HEK293 (cell line): ENCODE data around the gene TMEM140.

ENCODE experiments used
- EGR2 ChIP-seq: fragments of 450-650 bp; formaldehyde crosslinking; IDR thresholded peaks from 2 replicates; pipeline ENCODE4 v1.5.1; 2016; ENCODE audit warnings: low read depth, missing biosample characterization, missing genetic modification characterization
- ELK4 ChIP-seq: IDR thresholded peaks from 2 replicates; pipeline ENCODE4 v1.6.1; 2011; ENCODE audit warnings: mild to moderate bottlenecking, low read depth, low read length, borderline replicate concordance
- GFI1B ChIP-seq: fragments of 450-650 bp; formaldehyde crosslinking; IDR thresholded peaks from 2 replicates; pipeline ENCODE4 v1.5.1; 2016; ENCODE audit warnings: missing biosample characterization, missing genetic modification characterization
- GLIS2 ChIP-seq: fragments of 450-650 bp; formaldehyde crosslinking; IDR thresholded peaks from 2 replicates; pipeline ENCODE4 v1.5.1; 2016; ENCODE audit warnings: missing biosample characterization, missing genetic modification characterization
- HOXC10 ChIP-seq: sonication (generic); formaldehyde crosslinking; IDR thresholded peaks from 2 replicates; pipeline ENCODE4 v1.8.1; 2023; ENCODE audit warnings: mild to moderate bottlenecking, missing genetic modification reagents
- KLF10 ChIP-seq: fragments of 450-650 bp; IDR thresholded peaks from 2 replicates; pipeline ENCODE4 v1.5.1; 2018; ENCODE audit warnings: missing biosample characterization, mild to moderate bottlenecking, missing genetic modification characterization
- SP3 ChIP-seq: fragments of 450-650 bp; formaldehyde crosslinking; IDR thresholded peaks from 2 replicates; pipeline ENCODE4 v1.5.1; 2016; ENCODE audit warnings: missing biosample characterization, missing genetic modification characterization
- ZBTB17 ChIP-seq: fragments of 450-650 bp; formaldehyde crosslinking; IDR thresholded peaks from 2 replicates; pipeline ENCODE4 v1.5.1; 2016; ENCODE audit warnings: missing biosample characterization, missing genetic modification characterization
- ZBTB20 ChIP-seq: fragments of 450-650 bp; formaldehyde crosslinking; IDR thresholded peaks from 2 replicates; pipeline ENCODE4 v1.5.1; 2016; ENCODE audit warnings: missing biosample characterization, missing genetic modification characterization
- ZBTB21 ChIP-seq: fragments of 450-650 bp; formaldehyde crosslinking; IDR thresholded peaks from 2 replicates; pipeline ENCODE4 v1.5.1; 2017; ENCODE audit warnings: missing biosample characterization, missing genetic modification characterization
- ZFP41 ChIP-seq: fragments of 450-650 bp; formaldehyde crosslinking; IDR thresholded peaks from 2 replicates; pipeline ENCODE4 v1.5.1; 2016; ENCODE audit warnings: missing biosample characterization, missing genetic modification characterization, borderline replicate concordance
- ZNF132 ChIP-seq: fragments of 450-650 bp; formaldehyde crosslinking; IDR thresholded peaks from 2 replicates; pipeline ENCODE4 v1.5.1; 2017; ENCODE audit warnings: missing biosample characterization, missing genetic modification characterization, borderline replicate concordance
- ZNF24 ChIP-seq: fragments of 450-650 bp; formaldehyde crosslinking; IDR thresholded peaks from 2 replicates; pipeline ENCODE4 v1.5.1; 2016; ENCODE audit warnings: missing biosample characterization, missing genetic modification characterization
- ZNF26 ChIP-seq: fragments of 450-650 bp; formaldehyde crosslinking; IDR thresholded peaks from 2 replicates; pipeline ENCODE4 v1.5.1; 2016; ENCODE audit warnings: missing biosample characterization, missing genetic modification characterization
- ZNF341 ChIP-seq: fragments of 450-650 bp; formaldehyde crosslinking; IDR thresholded peaks from 2 replicates; pipeline ENCODE4; 2016; ENCODE audit warnings: low read depth, missing biosample characterization, missing genetic modification characterization
- ZNF654 ChIP-seq: fragments of 450-650 bp; formaldehyde crosslinking; IDR thresholded peaks from 2 replicates; pipeline ENCODE4 v1.5.1; 2016; ENCODE audit warnings: low read depth, missing biosample characterization, missing genetic modification characterization
- ZNF664 ChIP-seq: fragments of 450-650 bp; formaldehyde crosslinking; IDR thresholded peaks from 2 replicates; pipeline ENCODE4 v1.5.1; 2016; ENCODE audit warnings: missing biosample characterization, missing genetic modification characterization
- ZNF768 ChIP-seq: fragments of 450-650 bp; formaldehyde crosslinking; IDR thresholded peaks from 2 replicates; pipeline ENCODE4 v1.5.1; 2018; ENCODE audit warnings: missing biosample characterization, mild to moderate bottlenecking, missing genetic modification characterization
- ZNF837 ChIP-seq: fragments of 450-650 bp; formaldehyde crosslinking; IDR thresholded peaks from 2 replicates; pipeline ENCODE4 v1.5.1; 2016; ENCODE audit warnings: missing biosample characterization, missing genetic modification characterization
- TF ChIP-seq, protein P1 (sequence below): fragments of 450-650 bp; formaldehyde crosslinking; conservative IDR thresholded peaks from 2 replicates; pipeline ENCODE4 v1.5.1; 2016; ENCODE audit warnings: low read depth, missing biosample characterization, missing genetic modification characterization
- TF ChIP-seq, protein P2 (sequence below): fragments of 450-650 bp; formaldehyde crosslinking; IDR thresholded peaks from 2 replicates; pipeline ENCODE4 v1.5.1; 2016; ENCODE audit warnings: missing biosample characterization, missing genetic modification characterization
- TF ChIP-seq, protein P3 (sequence below): fragments of 450-650 bp; formaldehyde crosslinking; IDR thresholded peaks from 2 replicates; pipeline ENCODE4 v1.5.1; 2016; ENCODE audit warnings: missing biosample characterization, missing genetic modification characterization
- TF ChIP-seq, protein P4 (sequence below): fragments of 450-650 bp; formaldehyde crosslinking; IDR thresholded peaks from 2 replicates; pipeline ENCODE4 v1.5.1; 2017; ENCODE audit warnings: missing biosample characterization, missing genetic modification characterization

TMEM140 gene

DNA sequence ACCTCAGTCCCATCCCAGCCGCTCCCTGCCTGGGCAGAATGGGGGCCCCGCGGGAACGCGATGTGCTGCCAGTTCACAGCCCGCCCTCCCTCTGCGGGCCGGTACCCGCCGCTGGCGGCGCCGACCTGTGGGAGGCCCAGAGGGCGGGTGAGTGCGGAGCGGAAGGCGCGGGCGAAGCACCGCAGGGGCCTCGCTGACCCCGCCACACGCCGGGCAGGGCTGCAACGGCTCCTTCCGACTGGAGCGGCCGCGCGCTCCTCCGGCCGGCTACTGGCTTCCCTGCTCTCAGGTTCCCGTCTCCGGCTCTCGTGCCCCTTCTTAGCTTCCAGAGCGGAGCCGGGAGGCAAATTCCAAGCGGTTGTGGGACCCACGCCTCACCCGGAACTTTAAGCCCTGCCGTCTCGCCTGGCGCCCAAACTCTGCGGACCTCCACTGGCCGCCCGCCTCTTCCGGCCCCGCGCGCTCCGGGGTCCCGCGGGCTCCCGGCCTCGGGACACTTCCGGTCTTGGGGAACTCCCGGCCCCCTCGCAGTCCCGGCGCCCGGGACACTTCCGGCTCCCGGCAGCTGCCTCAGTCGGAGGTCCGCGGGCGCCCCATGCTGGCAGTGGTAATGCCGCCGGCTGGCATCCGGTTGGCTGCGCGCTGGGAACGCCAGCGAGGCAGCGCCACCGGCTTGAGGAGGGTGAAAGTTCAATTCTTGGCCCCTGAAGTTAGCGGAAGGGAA, 22.6 kb downstream of the TMEM140 start, which contains the start of gene CYREN (continued):
- TF ChIP-seq, protein P1, sequence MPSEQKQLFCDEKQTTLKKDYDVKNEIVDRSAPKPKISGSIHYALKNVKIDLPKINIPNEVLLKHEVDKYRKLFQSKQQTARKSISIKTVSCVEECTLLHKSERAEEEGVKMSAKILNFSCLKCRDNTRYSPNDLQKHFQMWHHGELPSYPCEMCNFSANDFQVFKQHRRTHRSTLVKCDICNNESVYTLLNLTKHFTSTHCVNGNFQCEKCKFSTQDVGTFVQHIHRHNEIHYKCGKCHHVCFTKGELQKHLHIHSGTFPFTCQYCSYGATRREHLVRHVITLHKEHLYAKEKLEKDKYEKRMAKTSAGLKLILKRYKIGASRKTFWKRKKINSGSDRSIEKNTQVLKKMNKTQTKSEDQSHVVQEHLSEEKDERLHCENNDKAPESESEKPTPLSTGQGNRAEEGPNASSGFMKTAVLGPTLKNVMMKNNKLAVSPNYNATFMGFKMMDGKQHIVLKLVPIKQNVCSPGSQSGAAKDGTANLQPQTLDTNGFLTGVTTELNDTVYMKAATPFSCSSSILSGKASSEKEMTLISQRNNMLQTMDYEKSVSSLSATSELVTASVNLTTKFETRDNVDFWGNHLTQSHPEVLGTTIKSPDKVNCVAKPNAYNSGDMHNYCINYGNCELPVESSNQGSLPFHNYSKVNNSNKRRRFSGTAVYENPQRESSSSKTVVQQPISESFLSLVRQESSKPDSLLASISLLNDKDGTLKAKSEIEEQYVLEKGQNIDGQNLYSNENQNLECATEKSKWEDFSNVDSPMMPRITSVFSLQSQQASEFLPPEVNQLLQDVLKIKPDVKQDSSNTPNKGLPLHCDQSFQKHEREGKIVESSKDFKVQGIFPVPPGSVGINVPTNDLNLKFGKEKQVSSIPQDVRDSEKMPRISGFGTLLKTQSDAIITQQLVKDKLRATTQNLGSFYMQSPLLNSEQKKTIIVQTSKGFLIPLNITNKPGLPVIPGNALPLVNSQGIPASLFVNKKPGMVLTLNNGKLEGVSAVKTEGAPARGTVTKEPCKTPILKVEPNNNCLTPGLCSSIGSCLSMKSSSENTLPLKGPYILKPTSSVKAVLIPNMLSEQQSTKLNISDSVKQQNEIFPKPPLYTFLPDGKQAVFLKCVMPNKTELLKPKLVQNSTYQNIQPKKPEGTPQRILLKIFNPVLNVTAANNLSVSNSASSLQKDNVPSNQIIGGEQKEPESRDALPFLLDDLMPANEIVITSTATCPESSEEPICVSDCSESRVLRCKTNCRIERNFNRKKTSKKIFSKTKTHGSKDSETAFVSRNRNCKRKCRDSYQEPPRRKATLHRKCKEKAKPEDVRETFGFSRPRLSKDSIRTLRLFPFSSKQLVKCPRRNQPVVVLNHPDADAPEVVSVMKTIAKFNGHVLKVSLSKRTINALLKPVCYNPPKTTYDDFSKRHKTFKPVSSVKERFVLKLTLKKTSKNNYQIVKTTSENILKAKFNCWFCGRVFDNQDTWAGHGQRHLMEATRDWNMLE, result peak; percentile 90
- TF ChIP-seq ZNF837 (tag by site-specific recombination) (no peak), HOXC10 (no peak), GFI1B (no peak), SP3 (tag by site-specific recombination) (peak; percentile 76), ZNF768 (tag by site-specific recombination) (no peak), ZNF654 (tag by site-specific recombination) (peak; percentile 36), ZNF24 (no peak), ZNF341 (no peak; the same call in none of the 2 replicates), ZFP41 (tag by site-specific recombination) (no peak), ZNF664 (no peak), ZBTB20 (peak; percentile 86; the same call in 1 of the 2 replicates), ZBTB17 (tag by site-specific recombination) (peak; percentile 37; the same call in 1 of the 2 replicates), ZBTB21 (no peak), ZNF26 (tag by site-specific recombination) (no peak), ZNF132 (tag by site-specific recombination) (no peak), EGR2 (tag by site-specific recombination) (peak; percentile 65), ELK4 (no peak; the same call in 1 of the 2 replicates), GLIS2 (tag by site-specific recombination) (peak; percentile 87), KLF10 (tag by site-specific recombination) (0 out of 2 replicates have a peak, but pooled peaks have one; percentile 19)
- TF ChIP-seq, protein P2, sequence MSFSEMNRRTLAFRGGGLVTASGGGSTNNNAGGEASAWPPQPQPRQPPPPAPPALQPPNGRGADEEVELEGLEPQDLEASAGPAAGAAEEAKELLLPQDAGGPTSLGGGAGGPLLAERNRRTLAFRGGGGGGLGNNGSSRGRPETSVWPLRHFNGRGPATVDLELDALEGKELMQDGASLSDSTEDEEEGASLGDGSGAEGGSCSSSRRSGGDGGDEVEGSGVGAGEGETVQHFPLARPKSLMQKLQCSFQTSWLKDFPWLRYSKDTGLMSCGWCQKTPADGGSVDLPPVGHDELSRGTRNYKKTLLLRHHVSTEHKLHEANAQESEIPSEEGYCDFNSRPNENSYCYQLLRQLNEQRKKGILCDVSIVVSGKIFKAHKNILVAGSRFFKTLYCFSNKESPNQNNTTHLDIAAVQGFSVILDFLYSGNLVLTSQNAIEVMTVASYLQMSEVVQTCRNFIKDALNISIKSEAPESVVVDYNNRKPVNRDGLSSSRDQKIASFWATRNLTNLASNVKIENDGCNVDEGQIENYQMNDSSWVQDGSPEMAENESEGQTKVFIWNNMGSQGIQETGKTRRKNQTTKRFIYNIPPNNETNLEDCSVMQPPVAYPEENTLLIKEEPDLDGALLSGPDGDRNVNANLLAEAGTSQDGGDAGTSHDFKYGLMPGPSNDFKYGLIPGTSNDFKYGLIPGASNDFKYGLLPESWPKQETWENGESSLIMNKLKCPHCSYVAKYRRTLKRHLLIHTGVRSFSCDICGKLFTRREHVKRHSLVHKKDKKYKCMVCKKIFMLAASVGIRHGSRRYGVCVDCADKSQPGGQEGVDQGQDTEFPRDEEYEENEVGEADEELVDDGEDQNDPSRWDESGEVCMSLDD (tag by site-specific recombination), result peak; percentile 77
- TF ChIP-seq, protein P3, sequence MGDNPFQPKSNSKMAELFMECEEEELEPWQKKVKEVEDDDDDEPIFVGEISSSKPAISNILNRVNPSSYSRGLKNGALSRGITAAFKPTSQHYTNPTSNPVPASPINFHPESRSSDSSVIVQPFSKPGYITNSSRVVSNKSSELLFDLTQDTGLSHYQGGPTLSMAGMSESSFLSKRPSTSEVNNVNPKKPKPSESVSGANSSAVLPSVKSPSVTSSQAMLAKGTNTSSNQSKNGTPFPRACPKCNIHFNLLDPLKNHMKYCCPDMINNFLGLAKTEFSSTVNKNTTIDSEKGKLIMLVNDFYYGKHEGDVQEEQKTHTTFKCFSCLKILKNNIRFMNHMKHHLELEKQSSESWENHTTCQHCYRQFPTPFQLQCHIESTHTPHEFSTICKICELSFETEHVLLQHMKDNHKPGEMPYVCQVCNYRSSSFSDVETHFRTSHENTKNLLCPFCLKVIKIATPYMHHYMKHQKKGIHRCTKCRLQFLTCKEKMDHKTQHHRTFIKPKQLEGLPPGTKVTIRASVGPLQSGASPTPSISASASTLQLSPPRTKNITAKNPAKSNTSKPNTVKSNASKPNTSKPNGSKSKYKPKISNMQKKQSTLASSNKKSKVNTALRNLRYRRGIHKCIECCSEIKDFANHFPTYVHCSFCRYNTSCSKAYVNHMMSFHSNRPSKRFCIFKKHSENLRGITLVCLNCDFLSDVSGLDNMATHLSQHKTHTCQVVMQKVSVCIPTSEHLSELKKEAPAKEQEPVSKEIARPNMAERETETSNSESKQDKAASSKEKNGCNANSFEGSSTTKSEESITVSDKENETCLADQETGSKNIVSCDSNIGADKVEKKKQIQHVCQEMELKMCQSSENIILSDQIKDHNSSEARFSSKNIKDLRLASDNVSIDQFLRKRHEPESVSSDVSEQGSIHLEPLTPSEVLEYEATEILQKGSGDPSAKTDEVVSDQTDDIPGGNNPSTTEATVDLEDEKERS (tag by site-specific recombination), result no peak
- TF ChIP-seq, protein P4, sequence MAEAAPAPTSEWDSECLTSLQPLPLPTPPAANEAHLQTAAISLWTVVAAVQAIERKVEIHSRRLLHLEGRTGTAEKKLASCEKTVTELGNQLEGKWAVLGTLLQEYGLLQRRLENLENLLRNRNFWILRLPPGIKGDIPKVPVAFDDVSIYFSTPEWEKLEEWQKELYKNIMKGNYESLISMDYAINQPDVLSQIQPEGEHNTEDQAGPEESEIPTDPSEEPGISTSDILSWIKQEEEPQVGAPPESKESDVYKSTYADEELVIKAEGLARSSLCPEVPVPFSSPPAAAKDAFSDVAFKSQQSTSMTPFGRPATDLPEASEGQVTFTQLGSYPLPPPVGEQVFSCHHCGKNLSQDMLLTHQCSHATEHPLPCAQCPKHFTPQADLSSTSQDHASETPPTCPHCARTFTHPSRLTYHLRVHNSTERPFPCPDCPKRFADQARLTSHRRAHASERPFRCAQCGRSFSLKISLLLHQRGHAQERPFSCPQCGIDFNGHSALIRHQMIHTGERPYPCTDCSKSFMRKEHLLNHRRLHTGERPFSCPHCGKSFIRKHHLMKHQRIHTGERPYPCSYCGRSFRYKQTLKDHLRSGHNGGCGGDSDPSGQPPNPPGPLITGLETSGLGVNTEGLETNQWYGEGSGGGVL, result no peak; the same call in 1 of the 2 replicates
